ENCODE results near the gene NMNAT1.

DNA sequence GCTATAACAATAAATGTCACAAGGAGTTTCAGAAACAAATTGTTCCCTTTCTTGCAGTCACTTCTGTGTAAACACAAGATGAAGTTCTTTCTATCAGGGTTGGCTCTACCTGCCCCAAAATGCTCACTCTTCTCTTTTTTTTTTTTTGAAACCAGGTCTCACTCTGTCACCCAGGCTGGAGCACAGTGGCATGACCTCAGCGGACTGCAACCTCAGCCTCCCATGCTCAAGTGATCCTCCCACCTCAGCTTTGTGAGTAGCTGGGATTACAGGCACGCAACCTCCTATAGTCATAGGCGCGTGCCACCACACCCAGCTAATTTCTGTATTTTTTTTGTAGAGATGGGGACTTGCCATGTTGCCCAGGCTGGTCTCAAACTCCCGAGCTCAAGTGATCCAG is 22.7 kb upstream of the NMNAT1 start:
- no peak for TF ChIP-seq EP300 (IDR thresholded peaks at IDR 0.05; ENCODE audit: low read depth)
- TF ChIP-seq POLR2A (IDR thresholded peaks at IDR 0.05) = no peak
- TF ChIP-seq, protein P1, sequence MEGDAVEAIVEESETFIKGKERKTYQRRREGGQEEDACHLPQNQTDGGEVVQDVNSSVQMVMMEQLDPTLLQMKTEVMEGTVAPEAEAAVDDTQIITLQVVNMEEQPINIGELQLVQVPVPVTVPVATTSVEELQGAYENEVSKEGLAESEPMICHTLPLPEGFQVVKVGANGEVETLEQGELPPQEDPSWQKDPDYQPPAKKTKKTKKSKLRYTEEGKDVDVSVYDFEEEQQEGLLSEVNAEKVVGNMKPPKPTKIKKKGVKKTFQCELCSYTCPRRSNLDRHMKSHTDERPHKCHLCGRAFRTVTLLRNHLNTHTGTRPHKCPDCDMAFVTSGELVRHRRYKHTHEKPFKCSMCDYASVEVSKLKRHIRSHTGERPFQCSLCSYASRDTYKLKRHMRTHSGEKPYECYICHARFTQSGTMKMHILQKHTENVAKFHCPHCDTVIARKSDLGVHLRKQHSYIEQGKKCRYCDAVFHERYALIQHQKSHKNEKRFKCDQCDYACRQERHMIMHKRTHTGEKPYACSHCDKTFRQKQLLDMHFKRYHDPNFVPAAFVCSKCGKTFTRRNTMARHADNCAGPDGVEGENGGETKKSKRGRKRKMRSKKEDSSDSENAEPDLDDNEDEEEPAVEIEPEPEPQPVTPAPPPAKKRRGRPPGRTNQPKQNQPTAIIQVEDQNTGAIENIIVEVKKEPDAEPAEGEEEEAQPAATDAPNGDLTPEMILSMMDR (IDR thresholded peaks at IDR 0.05) = no peak
- TF ChIP-seq POLR2AphosphoS5 (IDR thresholded peaks at IDR 0.05) = no peak

Measured in transverse colon (tissue), 4 donors.